ENCODE results near the gene WDR1. TPM values are rescaled to one million over a fixed set of nuclear protein-coding genes. Genes with fewer than 3 reads are reported as not detected.

The WDR1 gene
- total and polyA plus RNA-seq, 2 of the 13 experiments (the other 11 are each of a cell fraction or from before 2014, with no cell fraction given): 106 to 198 TPM

GRCh38 chr4:10025230-10025806, 91.3 kb downstream of the WDR1 start (continued):
- TF ChIP-seq ZNF597 (CRISPR knock-in tag; IDR thresholded peaks at IDR 0.05) (no peak), ZNF792 (CRISPR knock-in tag; IDR thresholded peaks at IDR 0.05) (0 out of 2 replicates have a peak, but pooled peaks have one; percentile 10), SPEN (CRISPR knock-in tag; IDR thresholded peaks at IDR 0.05; ENCODE audit: low read depth) (no peak; the same call in 1 of the 2 replicates), EP300 (IDR thresholded peaks at IDR 0.05; ENCODE audit: low read depth in 2 of 2, low read length in 2 of 2) (peak in 1 of 2 experiments; percentile 79; a peak in 2 of 4 replicates), EP300 (CRISPR knock-in tag; IDR thresholded peaks at IDR 0.05; ENCODE audit: borderline replicate concordance) (no peak), FOXP4 (CRISPR knock-in tag; IDR thresholded peaks at IDR 0.05) (peak; percentile 59; the same call in 1 of the 2 replicates), ZNF276 (CRISPR knock-in tag; IDR thresholded peaks at IDR 0.05; ENCODE audit: low read depth) (no peak), FOXA3 (CRISPR knock-in tag; IDR thresholded peaks at IDR 0.05) (peak; percentile 89), POGZ (CRISPR knock-in tag; IDR thresholded peaks at IDR 0.05) (peak; percentile 55; the same call in 1 of the 2 replicates), FOSL2 (CRISPR knock-in tag; IDR thresholded peaks at IDR 0.05) (peak; percentile 49; the same call in 1 of the 2 replicates), NCOA5 (CRISPR knock-in tag; IDR thresholded peaks at IDR 0.05) (no peak), TBL1XR1 (IDR thresholded peaks at IDR 0.05; ENCODE audit: borderline replicate concordance, low read length, partially characterized antibody) (peak; percentile 17), ZNF800 (CRISPR knock-in tag; IDR thresholded peaks at IDR 0.05) (no peak), ZGPAT (CRISPR knock-in tag; IDR thresholded peaks at IDR 0.05) (no peak), NCOR1 (IDR thresholded peaks at IDR 0.05; ENCODE audit: borderline replicate concordance, low read length) (peak; percentile 75; the same call in 1 of the 2 replicates), CHD4 (IDR thresholded peaks at IDR 0.05; ENCODE audit: borderline replicate concordance, low read length) (peak; percentile 85; the same call in 1 of the 2 replicates), ZMYM2 (CRISPR knock-in tag; IDR thresholded peaks at IDR 0.05) (peak; percentile 72; the same call in 1 of the 2 replicates), ZSCAN5A (CRISPR knock-in tag; IDR thresholded peaks at IDR 0.05; ENCODE audit: borderline replicate concordance) (peak; percentile 28; the same call in 1 of the 2 replicates), HIVEP1 (CRISPR knock-in tag; IDR thresholded peaks at IDR 0.05) (no peak), ELF3 (CRISPR knock-in tag; IDR thresholded peaks at IDR 0.05) (peak; percentile 79)
